Fibroblast of skin of abdomen (primary cell): ENCODE results near the gene SLC6A12.

Source experiments
- DNase-seq: peaks from one replicate; pipeline ENCODE4 v3.0.0-alpha.2; 2013

SLC6A12 gene

GRCh38 chr12:215116-215515 lies 1.2 kb upstream of the SLC6A12 start:
- no peak for DNase-seq

GRCh38 chr12:213527-213932 lies 427 bp downstream of the SLC6A12 start:
- no peak for DNase-seq

- DNase-seq = no peak
Measured at GRCh38 chr12:212715-213526, 1.0 kb downstream of the SLC6A12 start.

GRCh38 chr12:212415-212714 lies 1.6 kb downstream of the SLC6A12 start:
- DNase-seq = no peak

GRCh38 chr12:211639-212414 lies 2.1 kb downstream of the SLC6A12 start:
- no peak for DNase-seq

GRCh38 chr12:211142-211465 lies 2.9 kb downstream of the SLC6A12 start:
- DNase-seq = no peak

GRCh38 chr12:210277-211141 lies 3.4 kb downstream of the SLC6A12 start:
- DNase-seq = no peak

GRCh38 chr12:209851-210250 lies 4.1 kb downstream of the SLC6A12 start:
- DNase-seq = no peak

- DNase-seq = no peak
Measured at GRCh38 chr12:209246-209645, 4.7 kb downstream of the SLC6A12 start.

- DNase-seq = no peak
Measured at GRCh38 chr12:208813-209212, 5.1 kb downstream of the SLC6A12 start.

- DNase-seq = no peak
Measured at GRCh38 chr12:207804-208203, 6.2 kb downstream of the SLC6A12 start.

- DNase-seq = no peak
Measured at GRCh38 chr12:206746-207440, 7.1 kb downstream of the SLC6A12 start.

GRCh38 chr12:205026-205425 lies 8.9 kb downstream of the SLC6A12 start:
- DNase-seq = no peak

- no peak for DNase-seq
Measured at GRCh38 chr12:204261-204678, 9.7 kb downstream of the SLC6A12 start.

- DNase-seq = no peak
Measured at GRCh38 chr12:203462-204260, 10.3 kb downstream of the SLC6A12 start.

GRCh38 chr12:203074-203461 lies 10.9 kb downstream of the SLC6A12 start:
- no peak for DNase-seq

- DNase-seq = no peak
Measured at GRCh38 chr12:202081-202731, 11.8 kb downstream of the SLC6A12 start.

- DNase-seq = no peak
Measured at GRCh38 chr12:201361-201760, 12.6 kb downstream of the SLC6A12 start.

GRCh38 chr12:198705-199104 lies 15.3 kb downstream of the SLC6A12 start:
- DNase-seq = no peak

GRCh38 chr12:197911-198695 lies 15.9 kb downstream of the SLC6A12 start:
- no peak for DNase-seq
